Panc1 (cell line): ENCODE data around the gene TSPAN4.

Source experiments
- POLR2AphosphoS5 ChIP-seq: IDR thresholded peaks from 2 replicates; pipeline ENCODE4 v1.6.1; 2012; ENCODE audit warnings: mild to moderate bottlenecking, low read depth, low read length, moderate library complexity
- SIN3A ChIP-seq: IDR thresholded peaks from 2 replicates; pipeline ENCODE4 v1.6.1; 2012; ENCODE audit warnings: low read depth, mild to moderate bottlenecking, low read length, moderate library complexity, borderline replicate concordance; ENCODE audit not compliant: insufficient read depth
- TF ChIP-seq, protein P1 (sequence below), 2 experiments: IDR thresholded peaks; 2 replicates each; pipeline ENCODE4 v1.6.1; 2011 to 2012; ENCODE audit warnings: low read depth in 2 of 2, control low read depth in 1 of 2, low read length in 1 of 2, mild to moderate bottlenecking in 1 of 2, moderate library complexity in 1 of 2; ENCODE audit not compliant: insufficient read depth in 1 of 2
- TF ChIP-seq, protein P2 (sequence below): fragments of 450-650 bp; IDR thresholded peaks from 2 replicates; pipeline ENCODE4 v1.5.1; 2017; ENCODE audit warnings: mild to moderate bottlenecking

DNA sequence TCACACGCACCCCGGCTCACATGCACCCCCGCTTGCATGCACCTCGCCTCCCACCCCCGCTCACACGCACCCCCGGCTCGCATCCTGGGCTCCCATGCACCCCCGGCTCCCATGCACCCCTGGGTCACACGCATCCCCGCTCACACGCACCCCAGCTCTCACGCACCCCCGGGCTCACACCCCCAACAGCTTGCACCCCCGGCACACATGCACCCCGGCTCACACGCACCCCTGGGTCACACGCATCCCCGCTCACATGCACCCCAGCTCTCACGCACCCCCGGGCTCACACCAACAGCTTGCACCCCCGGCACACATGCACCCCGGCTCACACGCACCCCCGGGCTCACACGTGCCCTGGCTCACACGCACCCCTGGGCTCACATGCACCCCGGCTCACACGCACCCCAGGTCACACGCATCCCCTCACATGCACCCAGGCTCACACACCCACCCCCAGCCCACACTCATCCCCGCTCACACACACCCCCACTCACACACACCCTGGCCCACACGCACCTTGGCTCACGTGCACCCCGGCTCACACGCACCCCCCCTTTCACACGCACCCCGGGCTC is 16.2 kb downstream of the TSPAN4 start:
- TF ChIP-seq, protein P1, sequence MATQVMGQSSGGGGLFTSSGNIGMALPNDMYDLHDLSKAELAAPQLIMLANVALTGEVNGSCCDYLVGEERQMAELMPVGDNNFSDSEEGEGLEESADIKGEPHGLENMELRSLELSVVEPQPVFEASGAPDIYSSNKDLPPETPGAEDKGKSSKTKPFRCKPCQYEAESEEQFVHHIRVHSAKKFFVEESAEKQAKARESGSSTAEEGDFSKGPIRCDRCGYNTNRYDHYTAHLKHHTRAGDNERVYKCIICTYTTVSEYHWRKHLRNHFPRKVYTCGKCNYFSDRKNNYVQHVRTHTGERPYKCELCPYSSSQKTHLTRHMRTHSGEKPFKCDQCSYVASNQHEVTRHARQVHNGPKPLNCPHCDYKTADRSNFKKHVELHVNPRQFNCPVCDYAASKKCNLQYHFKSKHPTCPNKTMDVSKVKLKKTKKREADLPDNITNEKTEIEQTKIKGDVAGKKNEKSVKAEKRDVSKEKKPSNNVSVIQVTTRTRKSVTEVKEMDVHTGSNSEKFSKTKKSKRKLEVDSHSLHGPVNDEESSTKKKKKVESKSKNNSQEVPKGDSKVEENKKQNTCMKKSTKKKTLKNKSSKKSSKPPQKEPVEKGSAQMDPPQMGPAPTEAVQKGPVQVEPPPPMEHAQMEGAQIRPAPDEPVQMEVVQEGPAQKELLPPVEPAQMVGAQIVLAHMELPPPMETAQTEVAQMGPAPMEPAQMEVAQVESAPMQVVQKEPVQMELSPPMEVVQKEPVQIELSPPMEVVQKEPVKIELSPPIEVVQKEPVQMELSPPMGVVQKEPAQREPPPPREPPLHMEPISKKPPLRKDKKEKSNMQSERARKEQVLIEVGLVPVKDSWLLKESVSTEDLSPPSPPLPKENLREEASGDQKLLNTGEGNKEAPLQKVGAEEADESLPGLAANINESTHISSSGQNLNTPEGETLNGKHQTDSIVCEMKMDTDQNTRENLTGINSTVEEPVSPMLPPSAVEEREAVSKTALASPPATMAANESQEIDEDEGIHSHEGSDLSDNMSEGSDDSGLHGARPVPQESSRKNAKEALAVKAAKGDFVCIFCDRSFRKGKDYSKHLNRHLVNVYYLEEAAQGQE (IDR thresholded peaks at IDR 0.05; ENCODE audit: insufficient read depth in 1 of 2, low read depth in 2 of 2, low read length in 1 of 2) = no peak
- TF ChIP-seq, protein P2, sequence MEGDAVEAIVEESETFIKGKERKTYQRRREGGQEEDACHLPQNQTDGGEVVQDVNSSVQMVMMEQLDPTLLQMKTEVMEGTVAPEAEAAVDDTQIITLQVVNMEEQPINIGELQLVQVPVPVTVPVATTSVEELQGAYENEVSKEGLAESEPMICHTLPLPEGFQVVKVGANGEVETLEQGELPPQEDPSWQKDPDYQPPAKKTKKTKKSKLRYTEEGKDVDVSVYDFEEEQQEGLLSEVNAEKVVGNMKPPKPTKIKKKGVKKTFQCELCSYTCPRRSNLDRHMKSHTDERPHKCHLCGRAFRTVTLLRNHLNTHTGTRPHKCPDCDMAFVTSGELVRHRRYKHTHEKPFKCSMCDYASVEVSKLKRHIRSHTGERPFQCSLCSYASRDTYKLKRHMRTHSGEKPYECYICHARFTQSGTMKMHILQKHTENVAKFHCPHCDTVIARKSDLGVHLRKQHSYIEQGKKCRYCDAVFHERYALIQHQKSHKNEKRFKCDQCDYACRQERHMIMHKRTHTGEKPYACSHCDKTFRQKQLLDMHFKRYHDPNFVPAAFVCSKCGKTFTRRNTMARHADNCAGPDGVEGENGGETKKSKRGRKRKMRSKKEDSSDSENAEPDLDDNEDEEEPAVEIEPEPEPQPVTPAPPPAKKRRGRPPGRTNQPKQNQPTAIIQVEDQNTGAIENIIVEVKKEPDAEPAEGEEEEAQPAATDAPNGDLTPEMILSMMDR = no peak
- TF ChIP-seq SIN3A (no peak), POLR2AphosphoS5 (no peak)
